GM19452 (cell line): Measurements from ENCODE around the gene IQCM.

ENCODE experiments used
- ATAC-seq: cut with Tn5 transposase; IDR thresholded peaks from one replicate; pipeline ENCODE4 v1.9.1; 2021; ENCODE audit not compliant: unreplicated experiment

IQCM gene

DNA sequence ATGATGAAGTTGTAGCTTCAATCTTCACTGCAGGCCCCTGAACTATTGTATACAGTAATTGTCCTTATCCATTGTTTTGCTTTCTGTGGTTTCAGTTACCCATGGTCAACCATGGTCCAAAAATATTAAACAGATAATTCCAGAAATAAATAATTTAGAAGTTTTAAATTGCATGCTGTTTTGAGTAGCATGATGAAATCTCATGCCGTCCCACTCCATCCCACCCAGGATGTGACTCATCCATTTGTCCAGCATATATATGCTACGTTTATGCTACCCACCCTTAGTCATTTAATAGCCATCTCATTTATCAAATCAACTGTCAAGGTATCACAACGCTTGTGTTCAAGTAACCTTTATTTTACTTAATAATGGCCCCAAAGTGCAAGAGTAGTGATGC lies 34.5 kb downstream of the IQCM start:
- ATAC-seq = no peak

DNA sequence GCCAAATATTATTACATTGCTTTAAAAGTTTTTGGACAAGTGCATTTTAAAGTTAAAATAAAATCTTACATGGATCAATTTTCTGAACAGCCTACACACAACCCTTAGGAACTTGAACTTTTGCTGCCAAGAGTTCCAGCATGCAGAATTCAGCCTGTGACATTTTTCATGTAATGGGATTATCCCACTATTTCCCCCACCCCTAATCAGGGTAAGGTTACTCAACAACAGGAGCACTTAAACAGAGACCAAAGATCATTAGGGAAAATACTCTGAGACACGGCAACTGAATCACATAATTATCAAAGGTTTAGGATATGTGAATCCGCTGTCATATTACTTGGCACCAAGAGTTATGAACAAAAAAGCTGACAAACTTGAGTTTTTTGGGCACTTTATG lies 47.2 kb downstream of the IQCM start:
- no peak for ATAC-seq

DNA sequence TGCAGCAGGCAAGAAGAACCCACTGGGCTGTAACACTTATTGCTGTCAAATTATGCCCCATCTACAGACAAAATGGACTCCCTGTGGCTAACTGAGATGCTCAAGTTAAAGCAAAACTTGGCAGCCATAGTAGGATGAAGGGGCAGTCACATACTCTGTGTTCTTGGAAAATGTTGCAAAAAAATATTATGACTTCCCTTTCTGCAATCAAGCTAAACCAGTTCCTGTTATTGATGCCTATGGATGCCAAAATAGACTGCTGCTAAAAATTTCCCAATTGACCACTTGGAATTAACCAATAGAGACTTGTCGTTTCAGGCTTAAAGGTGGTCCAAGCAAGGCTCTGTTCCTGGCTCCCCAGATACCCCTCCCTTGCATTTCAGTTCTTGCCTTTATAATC lies 49.5 kb downstream of the IQCM start:
- ATAC-seq = no peak

DNA sequence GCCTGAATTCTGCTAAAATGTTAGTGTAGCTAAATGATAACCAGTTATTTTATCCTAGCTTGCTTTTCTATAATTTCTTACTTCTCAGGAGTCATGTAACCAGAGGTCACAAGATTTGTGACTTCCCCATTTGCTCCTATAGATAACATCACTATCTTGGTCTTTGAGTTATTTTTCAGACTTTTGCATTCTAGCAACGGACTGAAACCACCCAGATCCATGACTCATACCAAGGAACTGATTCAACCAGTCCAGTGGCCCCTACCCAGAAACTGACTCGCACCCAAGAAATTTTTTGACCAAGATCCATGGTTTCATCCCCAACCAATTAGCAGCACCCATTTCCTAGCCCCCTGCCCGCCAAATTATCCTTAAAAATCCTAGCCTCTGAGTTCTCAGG lies 50.0 kb downstream of the IQCM start:
- no peak for ATAC-seq

DNA sequence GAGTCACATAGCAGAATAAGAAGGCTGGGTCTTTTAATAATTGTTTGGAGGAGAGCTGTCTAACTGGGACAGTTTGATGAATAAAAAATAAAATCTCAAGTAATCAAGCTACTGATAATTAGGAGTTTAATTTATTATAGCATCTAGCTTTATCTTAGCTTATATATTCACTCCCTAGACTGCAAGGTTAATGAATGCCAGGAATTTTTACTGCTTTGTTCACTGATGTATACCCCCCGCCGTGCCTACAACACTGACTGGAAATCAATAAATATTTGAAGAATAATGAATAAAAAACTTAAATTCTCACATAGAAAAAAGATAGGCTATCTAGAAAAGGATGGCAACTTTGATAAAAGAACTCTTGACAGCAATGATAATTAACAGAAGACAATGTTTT lies 59.7 kb downstream of the IQCM start:
- no peak for ATAC-seq

DNA sequence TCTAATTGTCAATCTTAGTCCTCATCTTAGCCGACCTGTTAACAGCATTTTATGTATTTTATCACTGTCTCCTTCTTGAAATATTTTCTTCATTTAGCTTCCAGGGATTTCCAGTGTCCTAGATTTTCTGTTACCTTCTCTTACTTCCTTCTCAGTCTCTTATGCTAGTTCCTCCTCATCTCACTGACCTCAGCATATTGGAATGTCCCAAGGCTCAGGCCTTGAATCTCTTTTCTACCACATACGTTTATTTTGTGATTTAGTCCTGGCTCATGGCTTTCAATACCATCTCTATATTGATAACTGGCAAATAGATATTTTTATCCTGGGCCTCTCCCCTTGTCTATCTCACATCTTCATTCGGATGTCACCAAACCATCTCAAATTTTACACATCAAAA lies 61.1 kb downstream of the IQCM start:
- no peak for ATAC-seq

DNA sequence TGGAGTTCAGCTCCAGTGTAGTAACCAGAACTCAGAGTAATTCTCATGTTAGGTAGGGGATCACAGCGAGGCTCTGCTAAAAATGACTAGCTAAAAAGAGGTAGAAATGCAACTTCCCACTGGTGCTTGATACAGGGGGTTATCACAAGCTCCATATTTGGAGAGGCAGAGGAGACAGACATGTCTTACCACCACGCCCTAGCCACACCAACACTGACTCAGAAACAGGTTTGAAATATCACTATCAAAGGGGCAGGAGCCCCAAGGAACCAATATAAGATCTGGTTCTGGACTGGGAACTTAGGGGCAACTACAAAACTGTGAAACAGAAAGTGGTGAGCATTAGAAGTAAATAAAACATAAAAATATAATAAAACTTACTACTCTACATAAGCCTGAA lies 62.9 kb downstream of the IQCM start:
- ATAC-seq = no peak

DNA sequence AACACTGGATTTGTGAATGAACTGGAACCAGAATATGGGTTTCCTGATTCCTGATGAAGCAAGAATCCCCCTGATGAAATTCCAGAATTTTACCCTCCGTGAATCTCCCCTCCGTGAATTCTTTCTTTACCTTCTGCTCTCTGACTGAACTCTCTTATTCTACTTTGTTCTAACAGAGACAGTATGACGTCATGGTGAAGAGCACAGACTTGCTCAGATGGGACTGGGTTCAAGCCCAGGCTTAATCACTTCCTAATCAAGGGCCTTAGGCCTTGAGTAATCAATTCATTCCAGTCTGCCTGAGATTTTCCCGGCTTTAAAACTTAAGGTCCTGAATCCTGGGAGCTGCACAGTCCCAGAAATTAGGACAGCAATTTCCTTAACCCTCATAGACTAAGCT lies 64.5 kb downstream of the IQCM start:
- ATAC-seq = no peak

DNA sequence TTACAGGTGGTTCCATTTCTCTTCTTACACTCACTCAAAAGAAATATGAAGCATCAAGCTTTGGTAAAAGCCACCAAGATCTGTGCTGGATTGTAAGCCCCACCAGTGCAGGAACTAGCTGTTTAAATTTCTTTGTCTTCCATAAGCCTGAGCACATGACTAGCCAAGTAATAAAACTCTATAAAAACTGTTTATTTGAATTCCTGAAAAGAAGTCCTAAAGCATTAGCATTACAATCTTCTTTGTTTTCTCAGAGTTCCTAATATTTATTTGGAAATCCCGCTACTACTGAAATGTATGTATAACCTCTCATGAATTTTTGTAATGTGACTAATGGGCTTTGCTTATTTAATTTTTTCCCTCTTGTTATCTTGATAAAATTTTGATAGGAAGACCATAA lies 65.9 kb downstream of the IQCM start:
- no peak for ATAC-seq

DNA sequence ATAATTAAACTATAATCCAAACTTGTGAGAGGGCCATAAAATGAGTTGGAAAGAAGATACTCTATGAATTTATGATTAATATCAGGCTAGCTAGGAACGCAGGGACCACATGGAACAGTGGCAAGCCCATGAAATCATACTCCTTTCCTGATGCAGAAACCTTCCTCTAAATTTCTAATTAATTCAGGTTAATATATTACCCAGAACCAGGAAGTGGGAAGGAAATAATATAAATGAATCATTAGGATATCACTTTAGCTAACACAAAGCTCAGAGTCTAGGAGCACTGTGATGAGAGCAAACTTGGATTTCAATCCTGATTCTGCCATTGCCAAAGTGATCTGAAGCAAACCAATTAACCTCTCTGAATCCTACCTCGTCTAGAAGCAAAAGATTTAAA lies 68.0 kb downstream of the IQCM start:
- ATAC-seq = no peak

DNA sequence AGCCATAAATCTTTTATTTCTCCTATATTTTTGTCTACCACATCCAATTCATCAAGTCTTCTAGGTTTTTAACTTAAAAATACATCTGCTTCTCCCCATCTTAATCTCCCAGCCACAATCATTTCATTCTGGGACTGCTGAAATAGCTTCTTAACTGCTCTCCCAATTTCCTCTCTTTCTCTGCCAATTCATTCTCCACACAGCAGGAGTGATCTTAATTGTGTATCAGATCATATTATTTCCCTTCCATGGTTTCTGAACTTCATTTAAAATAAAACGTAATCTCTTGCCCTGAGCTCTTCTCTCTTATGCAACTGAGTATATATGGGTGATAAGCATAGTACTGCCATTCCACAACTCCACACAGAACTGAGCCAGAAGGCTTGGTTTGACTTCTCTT lies 69.4 kb downstream of the IQCM start:
- no peak for ATAC-seq

DNA sequence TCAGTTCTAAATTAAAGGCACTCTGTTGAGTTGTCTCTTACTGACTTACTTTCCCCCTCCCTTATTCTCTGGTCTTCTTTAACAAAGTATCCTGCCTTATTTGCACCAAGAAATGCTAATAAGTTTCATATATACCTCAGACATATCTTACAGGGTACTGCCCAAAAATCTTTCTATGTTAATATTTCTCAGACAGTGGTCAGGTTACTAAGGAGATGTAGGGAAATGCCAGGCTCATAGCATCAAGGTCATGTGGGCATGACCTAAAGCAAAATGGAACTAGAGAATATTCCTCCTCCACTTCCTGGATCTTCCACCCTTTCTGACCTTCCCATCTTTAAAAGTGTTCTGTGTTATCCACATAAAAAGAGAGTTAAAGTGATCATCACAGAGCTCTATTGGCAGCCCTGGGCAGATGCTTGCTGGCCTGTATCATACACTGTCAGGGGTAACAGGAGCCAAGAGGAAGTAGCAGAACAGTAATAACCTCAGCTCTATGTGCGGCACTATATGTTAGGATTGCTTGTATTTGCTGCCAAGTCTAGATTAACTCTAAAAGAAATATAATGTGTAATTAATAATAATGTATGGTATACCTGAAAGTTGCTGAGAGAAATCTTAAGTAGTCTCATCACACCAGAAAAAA lies 74.3 kb downstream of the IQCM start:
- ATAC-seq = no peak

DNA sequence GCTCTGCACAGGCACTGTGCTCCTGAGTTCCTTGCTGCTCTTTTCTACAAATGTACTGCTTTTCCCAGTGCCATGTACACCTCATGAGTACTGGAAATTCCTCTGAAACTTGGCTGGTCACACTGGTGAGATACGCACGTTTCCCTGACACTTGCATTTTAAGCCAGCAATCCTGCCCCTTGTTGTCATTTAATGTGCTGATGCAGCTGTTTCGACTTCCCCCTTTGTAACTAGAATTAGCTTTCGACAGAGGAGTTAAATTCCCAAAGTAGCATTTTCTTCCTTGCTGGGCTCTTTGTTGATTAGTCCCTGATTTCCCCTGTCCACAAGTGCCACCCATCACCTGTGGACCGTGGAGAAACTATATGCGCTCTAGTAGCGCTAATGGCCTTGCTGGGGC lies 77.5 kb downstream of the IQCM start:
- ATAC-seq = no peak

DNA sequence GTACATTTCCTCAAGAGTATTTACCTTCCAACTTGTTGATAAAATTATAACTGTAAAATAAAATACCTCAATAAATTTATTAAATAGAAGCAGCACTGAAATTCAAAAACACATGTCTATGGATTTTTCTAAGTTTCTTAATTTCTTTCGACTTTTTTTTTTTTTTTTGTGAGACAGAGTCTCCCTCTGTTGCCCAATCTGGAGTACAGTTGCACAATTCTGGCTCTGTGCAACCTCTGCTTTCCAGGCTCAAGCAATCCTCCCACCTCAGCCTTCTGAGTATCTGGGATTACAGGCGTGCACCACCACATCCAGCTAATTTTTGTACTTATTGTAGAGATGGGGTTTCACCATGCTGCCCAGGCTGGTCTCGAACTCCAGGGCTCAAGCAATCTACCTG lies 79.8 kb downstream of the IQCM start:
- no peak for ATAC-seq

DNA sequence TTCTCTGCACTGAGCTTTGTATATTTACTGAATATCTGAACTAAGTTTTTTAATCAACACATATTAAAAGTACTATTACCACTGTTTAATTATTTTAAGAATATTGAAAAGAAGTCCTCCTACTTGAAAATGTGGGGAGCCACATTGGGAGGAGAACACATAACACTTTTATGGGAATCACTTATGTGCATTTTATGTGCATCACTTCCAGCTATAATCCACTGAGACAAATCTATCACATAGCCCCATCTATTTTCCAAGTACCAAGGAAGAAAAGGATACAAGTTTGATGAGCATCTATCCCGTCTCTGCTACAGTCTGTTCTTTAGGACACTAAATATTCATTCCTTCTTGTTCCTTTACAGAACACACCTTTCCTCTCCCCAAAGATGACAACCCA lies 87.2 kb downstream of the IQCM start:
- ATAC-seq = no peak

DNA sequence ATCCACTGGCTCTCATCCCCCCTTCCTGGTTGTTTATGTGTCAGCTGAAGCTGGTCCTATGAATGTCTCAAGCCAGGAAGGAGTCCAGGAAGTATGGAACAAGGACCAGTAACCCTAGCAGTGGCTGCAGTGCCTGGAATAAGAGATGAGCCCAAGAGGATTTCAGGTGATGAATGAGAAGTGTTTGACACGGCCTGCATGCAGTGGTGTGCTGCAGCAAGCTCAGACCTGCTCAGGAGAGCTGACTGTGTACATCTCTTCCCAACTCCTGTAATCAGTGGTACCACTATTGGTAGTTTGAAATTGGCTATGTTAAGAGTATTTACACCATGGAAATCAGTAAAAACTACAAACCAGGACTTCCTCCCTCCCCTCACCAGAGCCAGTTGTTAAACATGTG lies 88.0 kb downstream of the IQCM start:
- ATAC-seq = no peak

DNA sequence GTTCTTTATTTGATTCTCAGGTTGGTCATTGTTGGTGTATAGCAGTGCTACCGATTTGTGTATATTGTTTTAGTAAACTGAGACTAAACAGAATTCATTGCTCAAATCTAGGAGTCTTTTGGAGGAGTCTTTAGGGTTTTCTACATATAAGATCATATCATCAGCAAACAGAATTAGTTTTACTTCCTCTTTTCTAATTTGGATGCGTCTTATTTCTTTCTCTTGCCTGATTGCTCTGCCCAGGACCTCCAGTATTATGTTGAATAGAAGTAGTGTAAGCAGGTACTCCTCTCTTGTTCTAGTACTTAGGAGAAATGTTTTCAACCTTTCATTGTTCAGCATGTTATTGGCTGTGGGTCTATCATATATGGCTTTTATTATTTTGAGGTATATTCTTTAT lies 92.6 kb downstream of the IQCM start:
- no peak for ATAC-seq

DNA sequence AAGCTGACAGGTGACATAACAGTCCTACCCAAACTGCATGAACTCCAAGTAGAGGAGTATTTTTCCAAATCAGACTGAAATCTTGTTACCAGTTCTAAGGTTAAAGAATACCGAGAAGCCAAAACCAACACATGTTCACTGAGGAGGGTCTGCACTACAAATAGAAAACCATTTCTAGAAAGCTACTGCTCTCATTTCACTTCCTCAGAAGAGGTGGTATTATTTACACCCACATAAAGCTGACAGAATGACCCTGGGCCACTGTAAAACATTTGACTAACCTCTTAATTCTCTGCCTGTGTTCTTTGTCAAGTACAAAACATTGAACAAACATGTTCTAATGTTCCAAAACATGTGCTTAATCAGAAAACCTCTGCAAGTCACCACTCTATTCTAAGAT lies 95.8 kb downstream of the IQCM start:
- ATAC-seq = no peak

DNA sequence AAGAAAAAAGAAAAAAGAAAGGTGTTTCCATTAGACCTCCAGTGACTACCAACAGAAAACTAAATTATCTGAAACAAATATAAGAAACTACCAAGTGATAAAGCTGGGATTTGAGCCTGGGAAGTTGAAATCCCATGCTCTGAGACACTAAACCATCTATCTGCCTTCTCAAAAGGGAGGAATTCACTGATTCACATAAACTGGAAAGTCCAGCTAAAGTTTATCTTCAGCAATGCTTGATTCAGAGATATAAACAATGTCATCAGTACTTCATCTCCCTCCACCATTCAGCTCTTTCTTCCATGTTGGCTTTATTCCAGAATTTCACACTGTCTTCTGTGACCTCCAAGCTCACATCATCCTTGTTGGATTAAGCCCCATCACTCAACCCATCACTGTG lies 96.3 kb downstream of the IQCM start:
- no peak for ATAC-seq

DNA sequence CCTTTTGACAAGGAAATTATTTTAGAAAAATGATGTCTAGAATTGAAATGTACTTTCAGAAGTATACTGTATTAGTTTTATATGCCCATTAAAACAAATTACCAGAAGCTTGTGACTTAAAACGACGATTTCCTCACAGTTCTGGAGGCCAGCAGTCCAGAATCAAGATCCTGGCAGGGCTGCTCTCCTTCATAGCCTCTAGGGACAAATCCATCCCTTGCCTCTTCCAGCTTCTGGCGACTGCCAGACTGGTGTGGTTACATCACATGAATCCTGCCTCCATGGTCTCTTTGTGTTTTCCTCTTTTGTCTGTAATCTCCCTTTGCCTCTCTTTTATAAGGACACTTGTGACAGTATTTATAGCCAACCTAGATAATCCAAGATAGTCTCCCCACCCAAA lies 97.1 kb downstream of the IQCM start:
- ATAC-seq = no peak

DNA sequence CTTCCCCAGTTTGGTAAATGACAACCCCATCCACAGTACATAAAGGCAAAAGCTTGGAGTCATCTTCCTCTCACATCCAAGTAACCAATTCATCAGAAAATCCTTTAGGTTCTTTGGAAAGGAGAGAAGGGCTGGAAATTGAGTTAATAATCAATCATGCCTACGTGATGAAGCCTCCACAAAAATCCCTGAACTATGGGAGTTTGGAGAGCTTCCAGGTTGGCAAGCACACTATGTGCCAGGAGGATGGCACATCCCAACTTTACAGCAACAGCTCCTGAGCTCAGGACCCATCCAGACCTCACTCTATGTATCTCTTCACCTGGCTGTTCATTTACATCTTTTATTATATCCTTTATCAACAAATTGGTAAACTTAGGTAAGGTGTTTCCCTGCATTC lies 98.9 kb downstream of the IQCM start:
- ATAC-seq = no peak

DNA sequence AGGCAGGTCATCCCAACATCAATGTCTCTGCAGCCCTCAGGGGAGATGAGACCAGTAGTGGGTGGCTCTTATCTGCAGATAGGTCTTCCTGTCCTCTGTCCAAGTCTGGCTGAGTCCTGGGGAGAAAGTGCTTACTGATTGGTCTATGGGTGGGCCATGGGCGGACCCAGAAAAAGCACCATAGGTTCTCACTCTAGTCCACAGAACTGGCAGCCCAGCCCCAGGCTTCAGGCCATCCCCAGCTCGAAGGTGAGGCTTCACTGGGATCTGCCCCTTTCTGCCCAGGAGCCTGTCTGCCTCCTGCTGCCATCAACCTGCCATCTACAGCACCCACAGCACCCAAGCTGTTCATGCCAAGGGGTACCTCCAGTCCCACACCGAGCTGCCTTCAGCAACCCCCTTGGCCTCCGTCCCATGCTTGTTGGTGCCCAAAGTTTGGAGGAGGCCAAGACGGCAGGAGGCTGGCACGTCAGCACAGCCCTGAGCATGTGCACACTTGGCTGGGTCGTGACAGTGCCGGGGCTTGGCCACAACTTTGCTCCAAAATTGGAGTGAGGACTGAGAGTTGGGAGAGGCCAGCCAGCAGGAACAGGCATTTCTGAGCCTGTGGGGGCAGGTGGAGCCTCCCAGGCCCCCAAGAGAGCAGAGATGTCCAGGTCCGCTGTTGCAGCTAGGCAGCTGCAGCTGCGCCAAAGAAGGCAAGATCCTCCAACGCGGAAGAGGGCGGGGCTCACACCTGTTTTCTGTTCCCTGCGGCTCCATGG lies 99.6 kb downstream of the IQCM start:
- no peak for ATAC-seq

DNA sequence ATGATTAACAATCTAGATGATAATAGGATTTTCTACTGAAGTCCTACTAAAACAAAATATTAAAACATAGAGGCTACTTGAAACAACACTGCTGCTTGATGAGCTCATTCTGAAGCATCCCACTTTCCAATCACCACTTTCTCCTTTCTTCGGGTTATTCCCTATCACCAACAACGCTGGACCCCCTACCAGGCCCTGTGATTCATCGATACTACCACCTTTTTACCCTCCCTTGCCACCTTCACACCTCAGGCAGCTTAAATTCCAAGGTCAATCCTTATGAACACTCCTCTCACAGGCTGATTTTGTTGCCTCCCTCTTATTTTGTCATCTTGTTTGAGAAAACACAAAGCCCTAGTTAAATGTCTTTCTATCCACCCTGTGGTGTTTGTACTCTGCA lies 102.6 kb downstream of the IQCM start:
- ATAC-seq = no peak
